RWPE2 (cell line): Measurements from ENCODE around the gene ESYT3.
"Not testable (repeated sequence)": the region's sequence is repeated elsewhere in the genome, so short reads cannot be mapped to it uniquely, and the experiment has no call there.

Source experiments
- ATAC-seq: fragments of 200-7000 bp; cut with Tn5 transposase; 3 replicates; pipeline ENCODE4 v1.9.1; 2021; ENCODE audit warnings: low read depth
- DNase-seq: peaks from one replicate; pipeline ENCODE4 v3.0.0-alpha.2; 2020; ENCODE audit warnings: low spot score
- H3K27ac ChIP-seq: fragments of 450-650 bp; 2 replicates; pipeline ENCODE4 v1.5.1; 2017; ENCODE audit warnings: mild to moderate bottlenecking; ENCODE audit not compliant: poor library complexity, severe bottlenecking
- H3K27me3 ChIP-seq: fragments of 250-450 bp; sonication (Bioruptor Pico); 2 replicates; pipeline ENCODE4 v1.5.1; 2021; ENCODE audit warnings: mild to moderate bottlenecking, moderate library complexity; ENCODE audit not compliant: insufficient read depth, poor library complexity, severe bottlenecking
- H3K36me3 ChIP-seq: fragments of 250-450 bp; sonication (Bioruptor Pico); 2 replicates; pipeline ENCODE4 v1.5.1; 2020; ENCODE audit warnings: low read depth, mild to moderate bottlenecking, moderate library complexity
- H3K4me1 ChIP-seq: fragments of 250-450 bp; sonication (Bioruptor Pico); 2 replicates; pipeline ENCODE4 v1.5.1; 2021; ENCODE audit warnings: mild to moderate bottlenecking, moderate library complexity; ENCODE audit not compliant: insufficient read depth, poor library complexity, severe bottlenecking
- H3K4me3 ChIP-seq: fragments of 250-450 bp; sonication (Bioruptor Pico); 2 replicates; pipeline ENCODE4 v1.5.1; 2021; ENCODE audit warnings: mild to moderate bottlenecking, moderate library complexity; ENCODE audit not compliant: severe bottlenecking
- H3K9me3 ChIP-seq: fragments of 250-450 bp; sonication (Bioruptor Pico); 2 replicates; pipeline ENCODE4 v1.5.1; 2021; ENCODE audit warnings: mild to moderate bottlenecking, moderate library complexity; ENCODE audit not compliant: severe bottlenecking
- TF ChIP-seq, protein P1 (sequence below): fragments of 450-650 bp; IDR thresholded peaks from one replicate; pipeline ENCODE4 v1.5.1; 2017; ENCODE audit warnings: mild to moderate bottlenecking, moderate library complexity; ENCODE audit not compliant: poor library complexity, severe bottlenecking

ESYT3 gene

DNA sequence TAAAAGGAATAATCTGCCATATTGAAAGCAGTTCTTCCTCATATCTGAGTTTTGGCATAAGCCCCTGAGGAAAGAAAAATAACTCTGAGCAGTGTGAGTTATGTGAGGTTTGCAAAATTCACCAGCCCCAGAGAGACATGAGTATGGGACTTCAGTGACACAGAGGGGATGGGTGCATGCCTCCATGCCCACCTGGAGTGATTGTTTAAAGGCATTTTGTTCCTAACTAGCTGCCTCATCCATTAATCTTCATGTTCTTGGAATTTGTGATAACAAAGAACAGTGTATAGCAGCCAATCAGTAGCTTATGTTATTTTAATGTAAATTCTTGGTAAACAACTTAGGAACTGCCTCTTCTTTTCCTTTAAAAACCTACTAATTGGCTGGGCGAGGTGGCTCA, 11.1 kb upstream of the ESYT3 start:
- DNase-seq: no peak
- Histone ChIP-seq H3K9me3 (no peaks in the 10 kb centered on the region), H3K36me3 (no peaks in the 10 kb centered on the region), H3K27ac (no peak overlapping the region), H3K4me1 (no peaks in the 10 kb centered on the region), H3K4me3 (no peak overlapping the region), H3K27me3 (no peaks in the 10 kb centered on the region)
- TF ChIP-seq, protein P1, sequence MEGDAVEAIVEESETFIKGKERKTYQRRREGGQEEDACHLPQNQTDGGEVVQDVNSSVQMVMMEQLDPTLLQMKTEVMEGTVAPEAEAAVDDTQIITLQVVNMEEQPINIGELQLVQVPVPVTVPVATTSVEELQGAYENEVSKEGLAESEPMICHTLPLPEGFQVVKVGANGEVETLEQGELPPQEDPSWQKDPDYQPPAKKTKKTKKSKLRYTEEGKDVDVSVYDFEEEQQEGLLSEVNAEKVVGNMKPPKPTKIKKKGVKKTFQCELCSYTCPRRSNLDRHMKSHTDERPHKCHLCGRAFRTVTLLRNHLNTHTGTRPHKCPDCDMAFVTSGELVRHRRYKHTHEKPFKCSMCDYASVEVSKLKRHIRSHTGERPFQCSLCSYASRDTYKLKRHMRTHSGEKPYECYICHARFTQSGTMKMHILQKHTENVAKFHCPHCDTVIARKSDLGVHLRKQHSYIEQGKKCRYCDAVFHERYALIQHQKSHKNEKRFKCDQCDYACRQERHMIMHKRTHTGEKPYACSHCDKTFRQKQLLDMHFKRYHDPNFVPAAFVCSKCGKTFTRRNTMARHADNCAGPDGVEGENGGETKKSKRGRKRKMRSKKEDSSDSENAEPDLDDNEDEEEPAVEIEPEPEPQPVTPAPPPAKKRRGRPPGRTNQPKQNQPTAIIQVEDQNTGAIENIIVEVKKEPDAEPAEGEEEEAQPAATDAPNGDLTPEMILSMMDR: no peak
- no peak for ATAC-seq

DNA sequence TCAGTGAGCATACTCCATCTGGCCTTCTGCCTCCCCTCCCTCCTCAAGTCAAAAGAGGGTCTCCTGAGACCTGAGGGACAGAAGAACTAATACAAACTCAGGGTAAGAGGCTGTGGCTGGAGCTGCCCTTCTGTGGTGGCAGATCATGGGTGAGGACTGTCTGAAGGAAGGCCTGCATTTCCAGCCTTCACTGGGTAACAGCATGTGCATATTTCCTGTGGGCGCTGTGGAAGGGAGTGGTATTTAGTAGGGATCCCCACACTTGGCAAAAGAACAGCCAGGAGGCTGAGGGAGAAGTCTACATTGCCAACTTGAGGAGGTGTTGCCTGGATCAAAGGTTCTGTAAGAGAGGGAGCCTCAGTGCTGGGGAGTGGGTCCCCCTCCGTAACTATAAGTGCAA, 10.1 kb upstream of the ESYT3 start:
- no peaks in the 10 kb centered on the region for H3K36me3 ChIP-seq
- TF ChIP-seq, protein P1: no peak
- no peak overlapping the region for H3K27ac ChIP-seq
- H3K9me3 ChIP-seq: no peaks in the 10 kb centered on the region
- ATAC-seq (no peak), DNase-seq (no peak)
- H3K4me3 ChIP-seq: no peak overlapping the region
- H3K4me1 ChIP-seq: no peaks in the 10 kb centered on the region
- no peaks in the 10 kb centered on the region for H3K27me3 ChIP-seq

DNA sequence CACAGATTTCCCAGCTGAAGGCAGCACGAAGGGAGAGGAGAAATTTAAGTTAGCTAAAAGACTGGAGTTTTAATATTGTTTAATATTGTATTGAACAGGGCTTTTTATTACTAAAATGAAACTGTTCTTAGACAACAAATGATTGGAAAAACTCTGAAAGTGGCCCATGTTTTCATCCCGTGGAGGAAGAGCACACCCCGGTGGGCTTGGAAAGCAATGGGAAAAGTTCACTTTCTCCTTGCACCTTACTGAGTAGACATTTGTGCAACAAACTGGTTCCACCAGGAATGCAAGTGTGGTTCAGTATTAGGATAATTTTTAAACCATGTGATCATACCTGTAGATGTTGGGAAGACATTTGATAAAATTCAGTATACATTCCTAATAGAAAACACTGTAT, 8.2 kb upstream of the ESYT3 start:
- TF ChIP-seq, protein P1: peak; percentile 25
- H3K4me1 ChIP-seq: no peaks in the 10 kb centered on the region
- H3K9me3 ChIP-seq: no peaks in the 10 kb centered on the region
- no peak overlapping the region for H3K4me3 ChIP-seq
- no peaks in the 10 kb centered on the region for H3K36me3 ChIP-seq
- DNase-seq (no peak), ATAC-seq (no peak)
- no peak overlapping the region for H3K27ac ChIP-seq
- no peaks in the 10 kb centered on the region for H3K27me3 ChIP-seq

DNA sequence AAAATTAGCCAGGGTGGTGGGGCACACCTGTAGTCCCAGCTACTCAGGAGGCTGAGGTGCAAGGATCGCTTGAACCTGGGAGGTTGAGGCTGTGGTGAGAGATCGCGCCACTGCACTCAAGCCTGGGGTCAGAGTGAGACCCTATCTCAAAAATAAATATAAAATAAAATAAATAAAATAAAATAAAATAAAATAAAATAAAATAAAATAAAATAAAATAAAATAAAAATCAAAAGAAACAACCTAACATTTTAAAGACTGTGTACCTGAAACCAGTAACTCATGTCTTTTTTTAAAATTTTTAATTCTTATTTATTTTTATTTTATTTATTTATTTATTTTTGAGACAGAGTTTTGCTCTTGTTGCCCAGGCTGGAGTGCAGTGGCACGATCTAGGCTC, 7.7 kb upstream of the ESYT3 start:
- H3K36me3 ChIP-seq, H3K4me1 ChIP-seq, H3K4me3 ChIP-seq, H3K9me3 ChIP-seq, DNase-seq, ATAC-seq, H3K27ac ChIP-seq, H3K27me3 ChIP-seq: not testable (repeated sequence)

DNA sequence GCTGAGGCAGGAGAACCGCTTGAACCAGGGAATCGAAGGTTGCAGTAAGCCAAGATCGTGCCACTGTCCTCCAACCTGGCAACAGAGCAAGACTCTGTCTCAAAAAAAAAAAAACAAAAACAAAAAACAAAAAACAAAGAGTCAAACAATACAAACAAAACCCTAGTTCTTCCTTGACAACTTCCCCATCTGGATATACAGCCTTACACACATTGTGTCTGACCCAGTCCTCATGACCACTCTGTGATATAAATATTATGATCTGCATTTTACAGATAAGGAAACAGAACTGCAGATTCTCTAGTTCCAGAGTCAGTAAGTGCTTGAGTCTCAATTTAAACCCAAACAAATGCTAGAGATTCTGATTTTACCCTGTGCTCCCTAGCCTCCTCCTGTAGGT, 4.8 kb upstream of the ESYT3 start:
- Histone ChIP-seq H3K27me3 (peaks cover 5% of the 10 kb centered on the region), H3K36me3 (no peaks in the 10 kb centered on the region), H3K4me1 (no peaks in the 10 kb centered on the region), H3K27ac (no peak overlapping the region), H3K4me3 (no peak overlapping the region), H3K9me3 (no peaks in the 10 kb centered on the region)
- no peak for ATAC-seq
- TF ChIP-seq, protein P1: no peak
- DNase-seq: no peak
